ENCODE data around the gene C9orf43. TPM values are rescaled to one million over a fixed set of nuclear protein-coding genes. Genes with fewer than 3 reads are reported as not detected.
A peak's percentile ranks its signal among the peaks of the same experiment; 100 is the strongest.

C9orf43 gene
- total and polyA plus RNA-seq, 2 donors (not counting 3 experiments of a cell fraction or from before 2014, with no cell fraction given) = 0.25 to 0.66 TPM

DNA sequence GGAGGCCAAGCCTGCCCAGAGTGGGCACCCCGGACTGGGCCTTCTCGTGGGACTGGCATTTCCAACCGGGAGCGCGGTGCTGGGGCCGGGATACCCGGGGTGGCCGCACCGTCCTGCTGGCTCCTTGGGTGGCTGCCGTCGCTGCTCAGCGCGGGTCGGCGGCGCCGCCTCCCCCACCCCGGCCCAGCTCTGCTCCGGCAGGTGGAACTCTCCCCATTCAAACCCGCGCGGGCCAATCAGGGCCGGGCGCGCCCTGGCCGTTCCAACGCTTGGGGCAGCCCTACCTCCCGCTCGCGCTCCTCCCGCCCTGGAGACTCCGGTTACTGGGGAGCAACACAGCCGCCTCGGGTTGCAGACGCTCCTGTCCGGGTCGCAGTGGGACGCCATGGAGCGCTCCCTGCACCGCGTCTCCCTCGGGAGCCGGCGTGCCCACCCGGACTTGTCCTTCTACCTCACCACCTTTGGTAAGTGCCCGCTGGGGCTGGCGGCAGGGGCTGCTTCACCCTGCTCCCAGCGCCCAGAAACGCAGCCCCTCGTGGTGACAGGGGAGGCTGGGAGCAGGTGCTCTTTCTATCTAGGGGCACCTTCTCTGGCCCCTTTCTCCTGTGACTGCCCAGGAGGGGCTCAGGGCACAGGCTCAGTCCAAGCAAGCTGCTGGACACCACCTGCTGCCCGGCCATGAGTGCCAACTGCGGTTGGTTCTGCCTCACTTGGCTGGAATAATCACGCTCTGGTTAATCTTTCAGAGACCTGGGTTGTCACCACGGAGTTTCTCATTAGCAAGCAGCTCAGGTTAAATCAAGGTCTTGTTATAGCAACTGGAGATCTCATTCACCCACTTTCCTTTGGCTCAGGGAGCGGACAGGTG lies 53.1 kb downstream of the C9orf43 start, which contains the start of gene RGS3:
Gene RGS3 (plus strand): TSS at position 310 of the 868 bp plus-strand sequence. CDS start 76 bp downstream, at position 386.
- FAIRE-seq = no peak
- Histone ChIP-seq H4K20me1 (replicated peaks; ENCODE audit: control insufficient read depth, extremely low read depth, insufficient read depth, low read length) (no peaks in the 10 kb centered on the region), H3K4me3 (replicated peaks in 1 of 3; ENCODE audit: insufficient read depth in 1 of 3, low read depth in 1 of 3, low read length in 3 of 3) (peak within 1 kb of the TSS in 2 of 3 experiments; percentile 2 to 37), H3K9me1 (replicated peaks; ENCODE audit: control insufficient read depth, extremely low read depth, insufficient read depth, low read length) (no peaks in the 10 kb centered on the region), H3K36me3 (ENCODE audit: control insufficient read depth in 2 of 2, extremely low read depth in 1 of 2, insufficient read depth in 2 of 2, low read length in 2 of 2) (no peaks in the 10 kb centered on the region), H2AFZ (ENCODE audit: low read depth, low read length) (peak within 1 kb of the TSS; percentile 29), H3K4me2 (ENCODE audit: insufficient read depth, low read length) (peak within 1 kb of the TSS; percentile 36), H3K79me2 (ENCODE audit: control insufficient read depth, insufficient read depth, low read length) (no peaks in the 10 kb centered on the region), H3K9me3 (replicated peaks; ENCODE audit: control insufficient read depth, insufficient read depth, low read length) (no peaks in the 10 kb centered on the region), H3K9ac (replicated peaks; ENCODE audit: extremely low read depth, insufficient read depth, low read length) (no peak within 1 kb of the TSS), H3K4me1 (ENCODE audit: control insufficient read depth, extremely low read depth, insufficient read depth, low read length) (no peaks in the 10 kb centered on the region), H3K27ac (ENCODE audit: insufficient read depth, low read depth, low read length) (no peak within 1 kb of the TSS), H3K27me3 (ENCODE audit: control insufficient read depth in 2 of 2, insufficient read depth in 2 of 2, low read length in 2 of 2) (no peaks in the 10 kb centered on the region)
- dilution Hi-C loops (cut with MboI; ENCODE audit: extremely low pct_ligation_motif_present, low sequenced_read_pairs) (no loop called here), intact Hi-C loops (cut with micrococcal nuclease) (no loop called here)
- BruUV-seq (replicated peaks) = no TSS peak
- DNase-seq (ENCODE audit: low read depth, low spot score) = peak; percentile 48
- CTCF ChIA-PET = interaction anchor here (0.9 to 2.6 kb wide), 5 partner anchors 8 to 192 kb away, joined by 3 to 9 read pairs (median 4); no protein-coding TSS in a partner anchor
- POLR2A ChIA-PET = no interaction called here
- TF ChIP-seq, protein P1, sequence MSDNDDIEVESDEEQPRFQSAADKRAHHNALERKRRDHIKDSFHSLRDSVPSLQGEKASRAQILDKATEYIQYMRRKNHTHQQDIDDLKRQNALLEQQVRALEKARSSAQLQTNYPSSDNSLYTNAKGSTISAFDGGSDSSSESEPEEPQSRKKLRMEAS (IDR thresholded peaks at IDR 0.05; ENCODE audit: insufficient read depth, insufficient read length) = no peak
- TF ChIP-seq, protein P2, sequence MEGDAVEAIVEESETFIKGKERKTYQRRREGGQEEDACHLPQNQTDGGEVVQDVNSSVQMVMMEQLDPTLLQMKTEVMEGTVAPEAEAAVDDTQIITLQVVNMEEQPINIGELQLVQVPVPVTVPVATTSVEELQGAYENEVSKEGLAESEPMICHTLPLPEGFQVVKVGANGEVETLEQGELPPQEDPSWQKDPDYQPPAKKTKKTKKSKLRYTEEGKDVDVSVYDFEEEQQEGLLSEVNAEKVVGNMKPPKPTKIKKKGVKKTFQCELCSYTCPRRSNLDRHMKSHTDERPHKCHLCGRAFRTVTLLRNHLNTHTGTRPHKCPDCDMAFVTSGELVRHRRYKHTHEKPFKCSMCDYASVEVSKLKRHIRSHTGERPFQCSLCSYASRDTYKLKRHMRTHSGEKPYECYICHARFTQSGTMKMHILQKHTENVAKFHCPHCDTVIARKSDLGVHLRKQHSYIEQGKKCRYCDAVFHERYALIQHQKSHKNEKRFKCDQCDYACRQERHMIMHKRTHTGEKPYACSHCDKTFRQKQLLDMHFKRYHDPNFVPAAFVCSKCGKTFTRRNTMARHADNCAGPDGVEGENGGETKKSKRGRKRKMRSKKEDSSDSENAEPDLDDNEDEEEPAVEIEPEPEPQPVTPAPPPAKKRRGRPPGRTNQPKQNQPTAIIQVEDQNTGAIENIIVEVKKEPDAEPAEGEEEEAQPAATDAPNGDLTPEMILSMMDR (IDR thresholded peaks at IDR 0.05; ENCODE audit: extremely low read depth in 1 of 2, insufficient read depth in 1 of 2, low read depth in 1 of 2, low read length in 2 of 2) = no peak
- TF ChIP-seq FOS (IDR thresholded peaks at IDR 0.05; ENCODE audit: borderline replicate concordance, insufficient read depth, low read length) = no peak
- no peak for TF ChIP-seq POLR2AphosphoS5 (IDR thresholded peaks at IDR 0.05; ENCODE audit: insufficient read depth, low read depth, low read length)
- TF ChIP-seq MYC (IDR thresholded peaks at IDR 0.05; ENCODE audit: low read depth, low read length) = no peak
- no peak for TF ChIP-seq EZH2 (IDR thresholded peaks at IDR 0.05; ENCODE audit: borderline replicate concordance, low read depth, low read length, severe bottlenecking)
- TF ChIP-seq JUN (IDR thresholded peaks at IDR 0.05; ENCODE audit: borderline replicate concordance, insufficient read depth, insufficient read length, low read depth) = no peak
